RCC 7860 (cell line): Measurements from ENCODE around the gene GALNT14.

Source experiments
- DNase-seq: peaks from one replicate; pipeline ENCODE4 v3.0.0-alpha.2; 2015; ENCODE audit warnings: low spot score
- FAIRE-seq: peaks from 2 replicates; lab custom pipeline; 2012; peaks lifted over from hg19 to GRCh38; lab: Jason Lieb, UNC

Gene GALNT14

DNA sequence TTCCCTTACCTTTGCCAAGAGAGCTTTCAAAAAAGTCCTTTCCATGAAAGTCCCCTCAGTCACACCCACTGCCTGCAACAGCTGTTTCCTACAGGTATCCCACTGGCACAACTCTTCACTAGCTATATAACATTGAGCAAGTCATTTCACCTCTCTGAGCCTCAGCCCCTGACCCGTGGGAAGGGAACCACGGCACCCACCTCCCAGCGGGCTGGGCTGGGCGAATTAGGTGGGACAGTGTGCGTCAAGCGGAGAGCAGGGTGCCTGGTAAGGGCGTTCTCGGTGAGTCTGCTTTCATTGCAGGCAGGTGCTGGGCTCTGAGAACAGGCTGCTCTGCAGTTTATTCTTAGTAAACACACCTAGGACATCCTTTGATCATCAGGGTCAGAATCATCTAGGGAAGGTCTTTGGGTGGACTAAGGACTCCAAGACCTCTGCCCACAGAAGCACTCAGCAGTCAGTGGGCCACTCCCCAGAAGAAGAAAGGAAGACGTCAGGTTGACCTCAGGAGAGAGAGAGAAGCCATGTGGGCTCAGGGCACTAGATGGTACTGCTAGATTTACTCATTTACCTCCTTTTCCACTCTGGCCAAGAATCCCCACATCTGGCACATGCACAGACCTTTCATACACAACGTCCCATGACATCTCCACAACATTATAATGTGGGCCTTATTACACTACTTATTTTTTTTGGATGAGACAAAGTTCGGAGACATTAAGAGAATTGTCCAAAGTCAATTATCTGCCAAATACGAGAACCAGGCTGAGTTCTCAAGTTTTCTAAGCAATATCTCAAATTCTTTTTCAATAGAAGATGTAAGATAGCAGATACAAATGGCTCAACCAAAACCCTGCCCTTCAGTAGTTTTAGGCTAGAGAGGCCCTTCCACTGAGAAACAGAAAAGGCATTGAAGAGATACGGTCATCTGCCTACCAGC, 79.9 kb downstream of the GALNT14 start:
- FAIRE-seq (no peak), DNase-seq (no peak)

DNA sequence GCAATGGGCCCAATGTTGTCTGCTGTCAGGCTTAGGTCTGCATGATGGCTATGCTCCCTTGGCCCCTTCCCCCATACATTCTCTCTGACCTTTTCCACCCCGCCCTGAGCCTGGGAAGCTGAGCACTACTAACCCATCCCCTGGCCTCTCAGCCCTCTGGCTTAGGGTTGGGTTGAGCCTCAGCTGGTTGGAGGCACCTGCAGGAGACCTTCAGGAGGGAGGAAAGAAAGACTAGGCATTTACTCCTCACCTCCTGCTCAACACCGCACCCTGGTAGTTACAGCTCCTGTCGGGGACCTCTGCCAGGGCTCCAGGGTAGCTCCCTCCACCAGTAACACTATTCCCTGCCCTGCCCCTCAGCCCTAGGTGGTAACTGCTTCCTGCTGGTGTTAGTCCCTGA, 80.5 kb downstream of the GALNT14 start:
- FAIRE-seq (no peak), DNase-seq (no peak)

DNA sequence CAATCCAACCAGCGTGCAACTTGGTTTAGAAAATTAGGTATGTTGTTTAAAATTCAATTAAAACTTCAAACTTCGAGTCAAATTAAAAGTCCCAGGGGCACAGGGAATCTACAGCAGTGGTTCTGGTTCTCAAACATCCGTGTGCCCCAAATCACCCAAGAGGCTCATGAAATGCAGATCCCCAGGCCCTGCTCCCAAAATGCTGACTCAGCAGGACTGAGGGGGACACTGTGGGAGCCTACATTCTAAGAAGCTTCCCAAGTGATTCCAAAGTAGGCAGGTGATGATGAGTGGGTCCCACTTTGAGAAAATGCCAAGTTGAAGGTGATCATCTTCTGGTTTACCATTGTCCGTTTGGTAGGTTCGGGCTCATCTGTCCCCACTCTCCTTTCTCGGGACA, 82.3 kb downstream of the GALNT14 start:
- FAIRE-seq = no peak
- no peak for DNase-seq

DNA sequence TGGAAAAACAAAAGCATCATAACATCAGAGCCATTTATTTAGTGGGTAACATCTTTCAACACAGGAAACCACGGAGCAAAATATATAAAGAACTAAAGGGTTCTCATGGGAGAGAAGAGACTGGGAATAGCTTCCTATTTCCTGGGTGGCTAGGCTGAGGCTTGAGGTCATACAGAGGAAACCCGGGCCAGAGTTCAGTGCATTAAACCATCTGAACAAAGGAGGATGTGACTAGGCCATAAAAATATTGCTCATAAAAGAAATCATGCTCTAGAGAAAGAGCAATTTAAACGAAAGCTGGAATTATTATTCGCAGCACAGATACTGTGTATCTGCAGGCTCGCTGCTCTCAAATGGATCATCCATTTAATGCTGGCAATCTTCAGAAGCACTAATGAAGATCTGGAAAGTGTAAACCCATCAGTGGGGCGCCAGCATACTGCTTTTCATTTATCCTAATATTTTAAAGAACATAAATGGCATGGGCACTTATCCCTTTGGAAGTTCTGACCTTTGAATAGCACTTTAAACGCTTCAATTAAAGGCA, 83.3 kb downstream of the GALNT14 start:
- FAIRE-seq = no peak
- no peak for DNase-seq

DNA sequence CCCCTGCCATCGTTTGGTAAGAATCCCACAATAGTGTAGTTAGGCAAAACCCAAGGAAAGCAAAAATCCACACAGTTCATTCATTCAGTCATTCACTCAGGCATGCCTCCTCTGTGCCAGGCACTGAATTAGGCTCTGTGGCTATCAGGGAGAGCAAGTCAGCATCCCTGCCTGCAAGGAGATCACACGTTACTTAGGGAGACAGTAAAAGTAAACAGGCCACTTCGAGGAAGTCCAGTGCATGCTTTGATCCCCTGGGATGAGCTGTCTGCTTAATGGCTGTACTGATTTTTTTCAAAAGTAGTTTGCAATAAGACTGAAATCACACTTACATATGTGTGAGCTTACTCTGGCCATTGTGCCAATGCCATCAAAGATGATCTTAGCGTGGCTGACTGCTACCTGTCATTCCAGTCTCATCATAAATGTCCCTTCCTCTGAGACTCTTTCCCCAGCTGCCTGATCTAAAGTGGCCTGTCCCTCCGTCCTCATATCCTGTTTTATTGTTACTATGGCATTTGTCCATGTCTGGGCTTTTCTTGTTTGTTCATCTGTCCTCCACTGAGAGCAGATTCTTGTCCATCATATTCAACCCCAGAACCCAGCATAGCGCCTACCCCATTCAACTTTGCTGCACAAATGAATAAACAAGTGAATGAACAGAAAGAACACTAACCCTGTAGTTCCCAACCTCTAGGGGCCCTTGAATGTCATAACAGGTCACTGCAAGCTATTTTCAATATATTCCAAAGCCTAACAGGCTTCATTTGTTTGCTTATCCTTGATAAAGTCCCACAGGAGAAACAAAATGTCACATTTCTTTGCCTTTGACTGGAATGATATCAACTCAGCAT, 84.1 kb downstream of the GALNT14 start:
- DNase-seq (no peak), FAIRE-seq (no peak)

DNA sequence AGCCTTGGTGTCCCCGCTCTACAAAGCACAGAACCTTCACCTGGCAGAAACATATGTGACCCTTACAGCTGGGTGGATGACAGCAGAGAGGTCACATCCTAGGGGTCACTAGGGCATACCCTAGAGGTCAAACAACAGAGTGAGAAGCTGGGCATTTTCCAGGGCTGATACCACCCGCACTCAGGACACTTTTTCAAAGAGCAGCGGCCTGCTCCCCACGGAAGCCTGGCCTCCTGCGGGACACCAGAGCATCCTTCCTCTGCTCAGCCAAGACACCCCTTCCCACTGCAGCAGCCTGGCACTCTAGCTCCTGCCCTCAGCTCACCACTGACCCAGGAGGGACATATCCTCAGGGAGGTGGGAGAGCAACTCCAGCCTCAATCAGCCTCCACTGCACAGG, 86.0 kb downstream of the GALNT14 start:
- FAIRE-seq (no peak), DNase-seq (no peak)

DNA sequence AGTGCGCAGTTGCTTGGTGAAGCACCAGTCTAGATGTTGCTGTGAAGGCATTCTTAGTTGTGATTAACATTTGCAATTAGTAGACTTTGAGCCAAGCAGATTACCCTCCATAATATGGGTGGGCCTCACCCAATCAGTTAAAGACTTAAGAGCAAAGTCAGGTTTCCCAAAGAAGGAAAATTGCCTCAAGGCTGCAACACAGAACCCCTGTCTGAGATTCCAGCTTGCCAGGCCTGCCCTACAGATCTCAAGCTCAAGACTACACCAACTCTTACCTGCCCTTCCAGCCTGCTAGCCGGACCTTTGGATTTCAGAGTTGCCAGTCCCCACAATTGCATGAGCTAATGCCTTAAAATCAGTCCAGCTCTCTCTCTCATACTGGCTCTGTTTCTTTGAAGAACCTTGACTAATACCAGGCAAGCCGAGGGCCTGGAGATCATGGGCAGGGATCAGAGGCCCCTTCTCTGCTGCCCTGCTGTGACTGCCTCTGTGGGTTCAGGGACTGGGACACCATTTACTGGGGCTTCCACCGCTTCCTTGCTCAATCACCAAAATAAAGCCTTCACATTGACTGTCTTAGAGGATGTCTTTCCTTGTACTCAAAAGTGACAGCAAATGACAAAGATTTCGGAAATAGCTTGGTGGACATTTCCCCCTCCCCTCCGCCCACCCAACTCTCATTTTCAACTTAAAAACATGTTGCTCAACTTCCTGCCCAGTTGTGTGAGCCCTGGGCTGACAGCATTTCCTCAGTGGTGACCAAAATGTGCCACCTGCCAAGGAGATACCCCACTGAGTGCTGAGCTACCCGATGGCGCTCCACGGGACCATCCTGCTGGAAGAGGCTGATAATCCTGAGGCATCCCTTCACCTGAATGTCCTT, 86.7 kb downstream of the GALNT14 start:
- DNase-seq (no peak), FAIRE-seq (no peak)

DNA sequence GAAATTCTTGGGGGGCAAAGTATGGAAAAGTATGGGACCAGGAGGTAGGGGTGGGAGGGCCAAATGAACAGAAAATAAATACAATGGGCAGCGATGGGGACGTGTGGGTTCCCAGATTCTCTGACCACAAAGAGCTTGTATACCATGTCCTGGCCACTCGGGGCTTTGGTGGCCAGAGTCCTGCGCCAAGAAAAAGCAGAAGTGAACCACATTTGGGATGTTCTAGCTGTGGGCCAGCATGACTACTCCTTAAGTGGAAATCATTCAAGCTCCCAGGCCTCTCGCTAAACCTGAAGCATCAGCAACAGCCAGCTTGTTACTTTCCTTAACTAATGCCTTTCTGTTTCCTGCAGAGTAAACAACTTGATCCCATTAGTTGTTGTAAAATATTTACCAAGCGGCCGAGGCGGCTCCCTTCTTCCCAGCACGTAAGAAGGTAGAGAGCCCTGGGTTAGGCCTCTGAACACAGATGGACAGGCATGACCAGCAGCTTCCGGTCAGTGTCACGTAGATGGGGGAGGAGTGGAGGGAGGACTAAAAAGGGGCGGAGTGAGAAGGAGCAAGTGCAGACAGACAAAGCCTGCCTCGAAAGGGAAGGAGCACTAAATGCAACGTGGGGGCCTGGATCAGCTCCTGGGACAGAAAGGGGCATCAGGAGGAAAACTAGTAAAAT, 88.2 kb downstream of the GALNT14 start:
- FAIRE-seq = no peak
- DNase-seq = no peak

DNA sequence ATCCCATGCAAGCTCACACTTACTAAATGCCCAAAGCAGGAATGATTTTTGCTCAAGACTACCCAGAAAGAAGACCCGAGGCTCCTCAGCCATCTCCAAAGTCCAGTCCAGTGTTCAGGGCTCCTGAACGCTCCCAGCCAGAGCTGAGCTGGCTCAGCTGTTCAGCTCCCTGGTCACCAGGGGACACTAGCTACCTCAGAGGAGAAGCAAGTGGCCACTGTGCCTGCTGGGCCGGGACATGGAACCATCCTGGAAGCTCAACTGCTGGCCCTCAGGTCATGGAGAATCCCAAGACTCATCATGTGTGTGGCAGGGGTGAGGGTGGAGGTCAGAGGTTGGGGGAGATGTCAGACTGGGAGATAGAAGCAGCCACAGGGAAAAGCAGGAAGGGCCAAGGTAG, 89.0 kb downstream of the GALNT14 start:
- no peak for FAIRE-seq
- DNase-seq = no peak

DNA sequence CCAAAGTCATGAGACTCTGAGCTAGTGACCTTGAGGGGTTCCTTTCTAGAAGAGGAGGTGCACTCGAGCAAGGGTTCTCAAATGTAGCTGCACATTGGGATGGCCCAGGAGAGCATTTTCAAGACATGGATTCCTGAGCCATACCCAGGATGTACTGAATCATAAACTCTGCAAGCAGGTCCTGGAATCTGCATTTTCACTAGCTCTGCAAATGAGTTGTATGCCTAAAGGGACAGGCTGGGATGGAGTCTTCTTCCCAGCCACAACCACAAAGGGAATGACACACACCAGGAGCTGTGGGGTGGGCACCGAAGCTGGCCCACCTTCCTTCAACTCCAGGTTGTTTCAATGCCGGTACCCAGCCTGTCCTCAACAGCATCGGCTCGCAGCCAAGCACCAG, 90.6 kb downstream of the GALNT14 start:
- DNase-seq (no peak), FAIRE-seq (no peak)

DNA sequence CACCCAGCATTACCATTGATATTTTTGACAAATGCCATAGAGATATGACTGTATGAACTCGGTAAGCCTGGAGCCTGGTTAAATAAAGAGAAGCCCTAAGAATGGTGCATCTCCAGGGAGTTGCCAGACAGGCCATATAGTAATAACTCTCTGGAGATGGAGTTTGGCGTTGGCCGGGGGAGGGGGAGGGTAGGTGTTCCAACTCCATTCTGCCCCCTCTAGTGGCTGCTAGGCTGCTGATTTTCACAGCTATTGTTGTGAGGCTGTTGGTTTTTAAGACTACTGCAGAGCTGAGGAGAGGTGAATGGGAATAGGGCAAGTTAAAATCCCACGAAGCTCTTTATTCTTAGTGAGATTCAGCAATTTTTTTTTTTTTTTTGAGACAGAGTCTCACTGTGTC, 99.9 kb downstream of the GALNT14 start:
- DNase-seq (no peak), FAIRE-seq (no peak)

DNA sequence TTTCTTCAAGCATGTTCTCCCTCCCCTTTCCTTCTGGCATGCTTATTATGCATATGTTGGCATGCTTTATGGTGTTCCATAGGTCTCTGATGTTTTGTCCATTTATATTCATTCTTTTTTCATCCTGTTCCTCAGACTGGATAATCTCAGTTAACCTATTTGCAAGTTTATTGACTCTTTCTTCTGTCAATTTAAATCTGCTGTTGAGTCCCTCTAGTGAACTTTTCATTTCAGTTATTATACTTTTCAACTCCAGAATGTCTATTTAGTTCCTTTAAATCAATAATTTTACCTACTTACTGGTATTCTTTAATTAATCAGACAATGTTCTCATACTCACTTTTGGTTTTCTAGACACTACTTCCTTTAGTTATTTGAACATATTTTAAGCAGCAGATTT, 101.2 kb downstream of the GALNT14 start:
- no peak for DNase-seq
- no peak for FAIRE-seq

DNA sequence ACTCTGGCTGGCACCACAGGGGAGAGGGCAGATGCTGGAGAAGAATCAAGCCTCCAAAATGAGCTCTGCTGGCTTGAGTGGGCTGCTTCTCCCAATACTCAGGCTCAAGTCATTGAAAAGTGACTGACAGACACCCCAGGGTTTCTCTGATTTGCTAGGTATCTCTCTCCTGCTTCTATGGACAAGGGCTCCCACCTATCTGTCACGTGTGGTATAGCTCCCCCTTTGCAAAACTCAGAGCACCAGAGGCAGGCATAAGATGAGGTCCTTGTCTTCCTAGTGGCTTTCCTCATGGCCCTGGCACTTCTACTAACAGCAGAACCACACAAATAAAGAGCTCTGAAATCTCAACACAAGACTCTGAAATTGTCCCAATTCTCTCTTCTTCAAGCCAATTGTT, 105.2 kb downstream of the GALNT14 start:
- FAIRE-seq (no peak), DNase-seq (no peak)

DNA sequence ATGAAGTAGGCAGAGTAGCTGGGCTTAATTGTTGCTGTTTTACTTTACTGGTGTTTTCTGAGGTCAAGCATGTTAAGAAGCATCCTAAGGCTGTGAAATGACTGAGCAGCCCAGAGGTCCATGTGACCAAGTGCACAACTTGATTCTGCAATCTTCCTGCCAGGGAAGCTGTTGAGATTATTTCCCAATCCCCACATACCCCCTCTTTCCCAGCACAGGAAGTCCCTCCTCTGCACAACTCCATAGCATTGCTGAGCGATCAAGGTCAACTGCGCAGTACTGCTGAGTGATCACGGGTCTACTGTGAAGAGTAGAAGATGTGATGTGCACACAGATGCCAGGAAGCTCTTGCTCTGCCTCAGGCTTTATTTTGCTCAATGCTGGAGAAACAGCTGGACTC, 105.8 kb downstream of the GALNT14 start:
- no peak for DNase-seq

DNA sequence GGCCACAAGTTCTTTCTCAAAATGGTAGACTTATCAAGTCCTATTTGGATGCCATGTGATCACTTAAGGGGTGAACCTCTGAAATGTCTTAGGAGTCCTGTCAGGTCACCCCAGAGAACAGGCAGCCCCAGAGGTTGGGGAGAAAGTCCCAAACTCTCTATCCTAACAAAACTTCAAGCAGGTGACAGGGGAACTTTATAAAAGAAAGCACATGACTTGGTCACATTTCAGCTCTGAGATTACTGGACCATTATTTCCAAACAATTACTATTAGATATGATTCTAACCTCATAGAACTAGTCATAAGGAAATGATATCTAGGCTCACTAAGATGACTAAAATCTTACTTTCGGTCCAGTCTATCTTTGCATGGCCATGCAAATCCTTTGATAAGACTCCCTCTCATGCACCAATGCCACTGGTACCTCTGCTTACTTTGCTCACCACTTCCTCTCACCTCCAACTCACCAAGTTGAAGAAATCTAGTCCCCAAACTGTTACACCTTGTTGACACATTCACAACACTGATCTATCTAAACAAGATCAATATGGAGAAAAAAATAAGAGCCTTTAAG, 107.0 kb downstream of the GALNT14 start:
- DNase-seq = no peak
- no peak for FAIRE-seq

More for the DNA sequence above, 105.8 kb downstream of the GALNT14 start:
- FAIRE-seq = no peak

DNA sequence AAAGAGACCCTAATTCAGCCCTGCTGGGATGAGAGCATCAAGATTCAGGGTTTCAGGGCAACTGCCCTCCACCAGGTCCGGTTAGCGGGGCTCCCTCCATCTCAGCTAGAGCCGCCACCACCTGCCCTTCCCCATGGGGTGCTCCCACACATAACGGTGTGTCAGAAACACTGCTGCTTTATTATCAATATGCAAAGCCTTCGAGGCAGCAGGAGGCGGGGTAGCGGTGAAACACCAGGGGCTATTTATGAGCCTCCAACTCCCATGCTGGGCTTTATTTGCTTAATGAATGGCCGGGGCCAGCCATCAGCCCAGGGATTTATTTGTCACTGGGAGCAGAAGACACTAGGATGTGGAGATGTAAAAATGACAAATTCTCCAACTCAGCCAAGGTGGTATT, 109.8 kb downstream of the GALNT14 start:
- DNase-seq = no peak
- no peak for FAIRE-seq

DNA sequence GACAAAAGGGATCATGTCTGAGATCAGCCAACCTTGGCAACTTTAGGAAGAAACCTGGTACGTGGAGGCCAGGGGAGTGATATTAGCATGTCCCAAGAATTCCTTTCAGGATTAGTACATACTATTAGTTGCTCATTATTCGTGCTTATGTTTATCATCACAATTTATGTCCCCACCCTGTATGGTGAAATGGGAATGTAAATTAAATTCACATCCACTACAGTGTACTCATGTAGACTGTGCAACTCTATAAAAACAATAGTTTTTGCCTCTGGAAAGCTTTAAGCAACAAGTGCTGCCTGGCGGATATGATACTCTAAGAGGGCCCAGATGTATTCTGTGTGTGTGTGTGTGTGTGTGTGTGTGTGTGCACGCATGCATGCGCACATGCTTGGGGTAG, 110.7 kb downstream of the GALNT14 start:
- DNase-seq = no peak

DNA sequence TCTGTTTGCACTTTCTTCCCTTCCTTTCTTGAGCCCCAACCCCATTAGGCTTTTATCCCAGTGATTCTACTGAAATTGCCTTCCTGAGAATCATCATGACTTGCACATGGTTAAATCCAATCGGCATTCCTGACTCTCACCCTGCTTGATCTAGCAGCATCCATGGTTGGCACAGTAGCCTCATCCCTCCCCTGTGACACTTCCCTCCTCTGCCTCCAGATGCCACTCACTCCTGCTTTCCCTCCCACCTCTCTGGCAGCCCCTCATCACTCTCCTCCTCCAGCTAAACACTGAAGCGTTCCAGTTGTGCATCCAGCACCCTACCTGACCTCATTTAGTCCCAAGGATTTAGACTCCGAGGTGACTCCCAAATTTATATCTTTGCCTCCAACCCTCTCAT, 114.7 kb downstream of the GALNT14 start:
- DNase-seq (no peak), FAIRE-seq (no peak)

More for the DNA sequence above, 110.7 kb downstream of the GALNT14 start:
- FAIRE-seq = no peak

DNA sequence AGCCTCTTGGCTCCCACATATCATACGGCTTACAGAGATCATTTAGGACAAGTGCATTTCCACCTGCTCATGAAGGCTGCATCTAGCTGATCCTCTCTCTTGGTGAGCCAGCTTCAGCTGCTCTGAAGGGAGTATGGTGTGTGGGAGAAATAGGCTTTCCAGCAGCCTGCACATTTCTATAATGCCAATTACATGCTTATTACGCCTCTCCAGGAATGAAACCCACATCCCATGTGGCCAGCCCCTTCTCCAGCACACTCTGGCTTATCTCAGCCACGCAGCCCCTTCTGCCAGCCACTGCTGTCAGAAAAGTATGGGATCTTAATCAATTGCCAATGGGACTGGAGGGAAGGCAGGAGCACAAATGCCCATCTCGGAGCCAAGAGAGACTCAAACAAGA, 117.5 kb downstream of the GALNT14 start:
- FAIRE-seq (no peak), DNase-seq (no peak)

DNA sequence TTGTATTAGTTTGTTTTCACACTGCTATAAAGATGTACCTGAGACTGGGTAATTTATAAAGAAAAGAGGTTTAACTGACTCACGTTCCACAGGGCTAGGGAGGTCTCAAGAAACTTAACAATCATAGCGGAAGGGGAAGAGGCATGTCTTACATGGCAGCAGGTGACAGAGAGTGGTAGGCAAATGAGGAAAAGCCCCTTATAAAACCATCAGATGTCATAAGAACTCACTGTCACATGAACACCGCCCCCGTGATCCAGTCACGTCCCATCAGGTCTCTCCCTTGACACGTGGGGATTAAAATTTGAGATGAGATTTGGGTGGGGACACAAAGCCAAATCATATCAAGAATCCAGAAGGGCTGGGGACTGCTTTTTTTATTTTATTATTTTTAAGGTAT, 120.0 kb downstream of the GALNT14 start:
- FAIRE-seq = no peak
- DNase-seq = no peak
